CD4-positive, CD25-positive, alpha-beta regulatory T cell (primary cell): Measurements from ENCODE around the gene FARP1. TPM values are rescaled to one million over a fixed set of nuclear protein-coding genes. Genes with fewer than 3 reads are reported as not detected.

ENCODE experiments used
- ATAC-seq, 2 donors: fragments of 150-1000 bp; cut with Tn5 transposase; one replicate each; pipeline ENCODE4 v1.10.0; 2021; ENCODE audit warnings: low read depth in 2 of 2, moderate number of reproducible peaks in 2 of 2, moderate library complexity in 1 of 2
- DNase-seq, 3 donors: peaks; one replicate each; pipeline versions ENCODE4 v3.0.0 to v3.0.0-alpha.2; 2012 to 2022; ENCODE audit warnings: mixed read lengths in 1 of 3
- H3K27ac ChIP-seq: one replicate; pipeline ENCODE4 v1.7.0; 2013; ENCODE audit warnings: mild to moderate bottlenecking, low read length; ENCODE audit not compliant: insufficient read depth, poor library complexity, severe bottlenecking
- H3K27me3 ChIP-seq: one replicate; pipeline ENCODE4 v1.7.0; 2013; ENCODE audit warnings: low read length; ENCODE audit not compliant: control insufficient read depth, insufficient read depth
- H3K36me3 ChIP-seq: one replicate; pipeline ENCODE4 v1.7.0; 2013; ENCODE audit warnings: mild to moderate bottlenecking, low read length, moderate library complexity; ENCODE audit not compliant: control insufficient read depth, insufficient read depth
- H3K4me1 ChIP-seq: 2 replicates; pipeline ENCODE4 v1.7.0; 2013; ENCODE audit warnings: mild to moderate bottlenecking, low read length; ENCODE audit not compliant: insufficient read depth, control insufficient read depth, poor library complexity, severe bottlenecking
- H3K4me3 ChIP-seq: one replicate; pipeline ENCODE4 v1.7.0; 2013; ENCODE audit warnings: low read depth, mild to moderate bottlenecking, low read length, moderate library complexity
- H3K9me3 ChIP-seq, 2 experiments: 1 replicate in 1 of 2; 2 replicates in 1 of 2; pipeline ENCODE4 v1.7.0; 2013; ENCODE audit warnings: low read length in 2 of 2, mild to moderate bottlenecking in 1 of 2, moderate library complexity in 1 of 2; ENCODE audit not compliant: control insufficient read depth in 2 of 2
- H3K27ac Mint-ChIP-seq, 3 donors: one replicate each; pipeline ENCODE4 v1.8.0; 2020 to 2022; ENCODE audit warnings: mild to moderate bottlenecking in 3 of 3, mixed read lengths in 3 of 3, moderate library complexity in 2 of 3
- H3K27me3 Mint-ChIP-seq: one replicate; pipeline ENCODE4 v1.8.0; 2022; ENCODE audit warnings: mild to moderate bottlenecking, mixed read lengths
- H3K36me3 Mint-ChIP-seq: one replicate; pipeline ENCODE4 v1.8.0; 2020; ENCODE audit warnings: mixed read lengths
- H3K4me1 Mint-ChIP-seq, 4 donors: one replicate each; pipeline ENCODE4 v1.8.0; 2020 to 2022; ENCODE audit warnings: mixed read lengths in 4 of 4, mild to moderate bottlenecking in 1 of 4
- H3K4me3 Mint-ChIP-seq, 4 donors: one replicate each; pipeline ENCODE4 v1.8.0; 2020 to 2022; ENCODE audit warnings: mild to moderate bottlenecking in 4 of 4, mixed read lengths in 4 of 4, moderate library complexity in 3 of 4
- H3K9me3 Mint-ChIP-seq, 7 donors: one replicate each; pipeline ENCODE4 v1.8.0; 2020 to 2022; ENCODE audit warnings: mixed read lengths in 7 of 7, mild to moderate bottlenecking in 3 of 7, moderate library complexity in 2 of 7
- polyA plus RNA-seq, 4 donors: library from polyadenylated mRNA; unstranded; fragments of 300-500 nt; fragmentation: Illumina TruSeq; gene quantifications; one replicate each; pipeline ENCODE4 v1.2.3, GENCODE V29; 2021
- total RNA-seq: library from RNA; stranded (reverse); gene quantifications from one replicate; pipeline ENCODE4 v1.2.3, GENCODE V29; 2022

Gene FARP1
- total and polyA plus RNA-seq, 5 donors from 2014 or later, result 0.25 to 0.79 (median 0.46) TPM

GRCh38 chr13:98343461-98343860, 200.6 kb downstream of the FARP1 start:
- ATAC-seq (no peak), DNase-seq (no peak)
- Histone ChIP-seq H3K9me3 (no peaks in the 10 kb centered on the region), H3K4me1 (no peaks in the 10 kb centered on the region), H3K36me3 (no peaks in the 10 kb centered on the region), H3K4me3 (no peak overlapping the region), H3K27ac (no peak overlapping the region), H3K27me3 (no peaks in the 10 kb centered on the region)
- Mint-ChIP-seq H3K27me3 (peaks cover under 1% of the 10 kb centered on the region), H3K36me3 (no peaks in the 10 kb centered on the region), H3K9me3 (peaks cover 0 to 3% (median 0%) of the 10 kb centered on the region in 7 donors), H3K27ac (no peak overlapping the region), H3K4me3 (no peak overlapping the region), H3K4me1 (no peaks in the 10 kb centered on the region)

- no peaks in the 10 kb centered on the region for H3K27me3 Mint-ChIP-seq
- H3K27me3 ChIP-seq, result no peaks in the 10 kb centered on the region
- no peaks in the 10 kb centered on the region for H3K9me3 ChIP-seq
- no peak overlapping the region for H3K4me3 Mint-ChIP-seq
- H3K4me3 ChIP-seq, result no peak overlapping the region
- ATAC-seq (no peak), DNase-seq (no peak)
- no peaks in the 10 kb centered on the region for H3K4me1 Mint-ChIP-seq
- H3K27ac Mint-ChIP-seq, result no peak overlapping the region
- H3K36me3 Mint-ChIP-seq, result no peaks in the 10 kb centered on the region
- no peak overlapping the region for H3K27ac ChIP-seq
- no peaks in the 10 kb centered on the region for H3K4me1 ChIP-seq
- H3K9me3 Mint-ChIP-seq, result peaks cover 0 to 3% (median 0%) of the 10 kb centered on the region in 7 donors
- H3K36me3 ChIP-seq, result no peaks in the 10 kb centered on the region
Measured at GRCh38 chr13:98344392-98344791, 201.5 kb downstream of the FARP1 start.

DNA sequence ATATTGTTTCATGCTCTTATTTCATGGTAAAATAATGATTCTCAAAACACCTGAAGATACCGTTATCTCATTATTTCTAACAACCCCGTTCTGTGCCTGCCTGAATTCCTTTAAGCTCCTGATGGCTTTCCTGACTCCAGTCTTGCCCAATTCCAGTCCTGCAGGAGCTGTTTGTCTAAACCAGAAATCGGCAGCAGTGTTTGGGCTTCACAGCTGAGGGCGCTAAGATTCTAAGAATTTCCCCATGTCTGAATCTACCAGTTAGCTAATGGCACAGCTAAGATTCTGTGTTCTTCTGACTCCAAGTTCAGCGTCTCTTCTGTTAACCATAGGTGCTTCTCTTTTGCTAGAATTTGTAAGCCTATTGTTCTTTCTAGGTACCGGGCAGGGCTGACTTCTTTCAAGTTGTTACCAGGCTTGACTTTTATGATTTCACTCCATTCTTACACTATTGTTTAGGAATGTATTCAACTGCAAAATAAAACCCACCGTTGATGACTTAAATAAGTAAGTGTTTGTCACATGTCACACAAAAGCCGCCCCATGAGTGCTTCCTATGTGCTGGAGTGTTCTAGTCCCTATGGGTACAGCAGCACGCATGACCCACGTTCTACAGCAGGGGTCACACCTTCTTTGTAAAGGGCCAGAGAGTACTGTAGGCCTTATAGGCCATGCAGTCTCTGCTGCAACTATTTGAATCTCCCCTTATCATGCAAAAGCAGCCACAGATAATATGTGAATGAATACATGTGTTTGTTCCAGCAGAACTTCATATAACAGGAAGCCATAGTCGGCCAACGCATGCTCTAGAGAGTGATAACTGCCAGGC, 202.4 kb downstream of the FARP1 start:
- DNase-seq, result no peak
- Histone ChIP-seq H3K27ac (no peak overlapping the region), H3K27me3 (no peaks in the 10 kb centered on the region), H3K4me3 (no peak overlapping the region), H3K9me3 (no peaks in the 10 kb centered on the region), H3K36me3 (no peaks in the 10 kb centered on the region), H3K4me1 (no peaks in the 10 kb centered on the region)
- Mint-ChIP-seq H3K4me1 (no peaks in the 10 kb centered on the region), H3K36me3 (no peaks in the 10 kb centered on the region), H3K27me3 (no peaks in the 10 kb centered on the region), H3K4me3 (no peak overlapping the region), H3K9me3 (peaks cover 0 to 3% (median 0%) of the 10 kb centered on the region in 7 donors), H3K27ac (no peak overlapping the region)
- ATAC-seq, result no peak

DNA sequence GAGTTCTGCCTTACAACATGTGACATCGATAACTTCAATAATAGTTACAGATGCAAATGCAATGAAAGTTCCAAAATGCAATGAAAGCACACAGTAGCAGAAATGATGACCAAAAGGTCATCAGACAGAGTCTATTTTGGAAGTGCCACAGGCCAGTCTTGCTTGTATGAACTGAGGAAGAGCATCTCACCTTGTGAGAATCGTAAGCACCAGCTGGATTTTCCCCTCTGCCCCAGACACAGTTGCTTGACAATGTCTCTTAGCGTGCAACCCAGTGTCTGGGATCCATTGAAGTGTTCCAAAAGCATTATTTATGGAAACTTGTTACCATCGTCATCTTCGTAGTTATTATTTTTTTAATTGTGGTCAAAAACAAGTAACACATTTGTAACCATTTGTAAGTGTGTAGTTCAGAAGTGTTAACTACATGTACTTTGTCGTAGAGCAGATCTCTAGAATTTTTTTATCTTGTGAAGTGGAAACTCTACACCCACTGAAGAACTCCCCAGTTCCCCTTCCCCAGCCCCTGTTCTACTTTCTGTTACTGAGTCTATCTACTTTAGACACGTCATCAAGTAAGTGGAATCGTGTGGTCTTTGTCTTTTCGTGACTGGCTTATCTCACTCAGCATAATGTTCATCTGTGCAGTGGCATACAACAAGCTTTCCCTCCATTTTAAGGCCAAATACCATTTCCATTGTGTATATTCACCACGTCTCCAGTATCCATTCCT, 204.2 kb downstream of the FARP1 start:
- Mint-ChIP-seq H3K9me3 (no peaks in the 10 kb centered on the region), H3K27ac (no peak overlapping the region), H3K4me1 (no peaks in the 10 kb centered on the region), H3K27me3 (no peaks in the 10 kb centered on the region), H3K4me3 (no peak overlapping the region), H3K36me3 (no peaks in the 10 kb centered on the region)
- no peak overlapping the region for H3K27ac ChIP-seq
- DNase-seq (no peak), ATAC-seq (no peak)
- H3K36me3 ChIP-seq, result no peaks in the 10 kb centered on the region
- H3K4me3 ChIP-seq, result no peak overlapping the region
- no peaks in the 10 kb centered on the region for H3K4me1 ChIP-seq
- no peaks in the 10 kb centered on the region for H3K27me3 ChIP-seq
- H3K9me3 ChIP-seq, result no peaks in the 10 kb centered on the region

DNA sequence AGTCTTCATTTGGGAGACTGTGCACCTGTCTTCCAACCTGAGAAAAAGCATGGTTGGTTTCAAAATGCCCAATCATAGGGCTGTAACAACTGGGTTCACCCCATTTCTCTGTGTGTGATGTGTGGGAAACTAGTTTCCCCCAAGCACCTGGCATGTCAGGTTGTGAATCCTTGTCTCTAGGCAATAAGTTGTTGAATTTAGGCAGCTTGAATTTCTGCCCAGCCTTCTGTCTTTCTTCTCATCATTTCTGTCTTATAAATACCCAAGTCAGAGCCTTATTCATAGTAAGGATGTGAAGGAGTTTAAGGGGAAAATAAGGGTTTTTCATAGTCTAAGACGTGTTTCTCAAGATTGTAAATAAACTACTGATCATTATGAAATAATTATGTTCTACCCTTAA, 204.9 kb downstream of the FARP1 start:
- no peak overlapping the region for H3K4me3 ChIP-seq
- no peaks in the 10 kb centered on the region for H3K4me1 ChIP-seq
- no peaks in the 10 kb centered on the region for H3K9me3 ChIP-seq
- H3K4me3 Mint-ChIP-seq, result no peak overlapping the region
- H3K27me3 ChIP-seq, result no peaks in the 10 kb centered on the region
- no peaks in the 10 kb centered on the region for H3K36me3 Mint-ChIP-seq
- DNase-seq (no peak), ATAC-seq (no peak)
- no peaks in the 10 kb centered on the region for H3K9me3 Mint-ChIP-seq
- H3K36me3 ChIP-seq, result no peaks in the 10 kb centered on the region
- H3K27me3 Mint-ChIP-seq, result no peaks in the 10 kb centered on the region
- no peaks in the 10 kb centered on the region for H3K4me1 Mint-ChIP-seq
- H3K27ac Mint-ChIP-seq, result no peak overlapping the region
- no peak overlapping the region for H3K27ac ChIP-seq

DNA sequence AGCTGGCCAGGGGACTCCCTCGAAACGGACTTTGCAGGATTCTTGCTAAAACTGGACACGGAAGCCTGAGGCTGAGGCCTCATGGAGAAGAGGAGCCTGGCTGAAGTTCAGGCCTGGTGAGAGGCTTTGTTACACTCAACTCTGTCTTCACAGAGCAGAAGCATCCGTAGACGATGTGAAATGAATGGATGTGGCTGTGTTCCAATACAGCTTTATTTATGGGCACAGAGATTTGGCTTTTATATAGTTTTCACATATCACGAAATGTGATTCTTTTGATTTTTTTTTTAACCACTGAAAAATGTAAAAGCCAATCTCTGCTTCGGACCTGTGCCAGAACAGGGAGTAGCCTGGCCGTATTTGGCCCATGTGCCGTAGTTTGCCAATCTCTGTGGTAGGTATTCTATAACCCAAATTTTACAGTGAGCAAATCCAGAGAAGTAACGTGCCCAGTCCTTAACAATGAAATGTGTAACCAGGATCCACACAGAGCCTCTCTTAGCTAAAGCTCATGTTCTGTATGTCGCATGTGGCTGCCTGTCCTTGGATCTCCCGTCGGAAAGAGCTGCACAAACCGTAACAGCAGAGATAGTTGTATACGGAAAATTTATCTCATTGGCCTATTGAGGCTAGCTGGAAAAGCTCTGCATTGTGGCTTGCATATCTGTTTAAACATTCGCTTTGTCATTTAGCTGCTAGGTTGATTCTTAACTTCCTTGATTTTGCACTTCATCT, 205.7 kb downstream of the FARP1 start:
- Mint-ChIP-seq H3K27me3 (no peaks in the 10 kb centered on the region), H3K4me1 (no peaks in the 10 kb centered on the region), H3K36me3 (no peaks in the 10 kb centered on the region), H3K27ac (no peak overlapping the region), H3K4me3 (no peak overlapping the region), H3K9me3 (no peaks in the 10 kb centered on the region)
- no peak for DNase-seq
- ATAC-seq, result no peak
- Histone ChIP-seq H3K4me1 (no peaks in the 10 kb centered on the region), H3K9me3 (no peaks in the 10 kb centered on the region), H3K27me3 (no peaks in the 10 kb centered on the region), H3K36me3 (no peaks in the 10 kb centered on the region), H3K4me3 (no peak overlapping the region), H3K27ac (no peak overlapping the region)

GRCh38 chr13:98349731-98350305, 206.9 kb downstream of the FARP1 start:
- Histone ChIP-seq H3K9me3 (no peaks in the 10 kb centered on the region), H3K36me3 (no peaks in the 10 kb centered on the region), H3K27ac (no peak overlapping the region), H3K27me3 (no peaks in the 10 kb centered on the region), H3K4me3 (no peak overlapping the region), H3K4me1 (no peaks in the 10 kb centered on the region)
- Mint-ChIP-seq H3K4me1 (no peaks in the 10 kb centered on the region), H3K36me3 (no peaks in the 10 kb centered on the region), H3K4me3 (no peak overlapping the region), H3K9me3 (no peaks in the 10 kb centered on the region), H3K27ac (no peak overlapping the region), H3K27me3 (no peaks in the 10 kb centered on the region)
- ATAC-seq (no peak), DNase-seq (no peak)
